ENCODE measurements around the gene PPP1R16B.

Gene PPP1R16B

GRCh38 chr20:38828514-38829295 lies 23.2 kb downstream of the PPP1R16B start:
- no peak for DNase-seq

GRCh38 chr20:38829296-38829875 lies 23.9 kb downstream of the PPP1R16B start:
- no peak for DNase-seq

GRCh38 chr20:38830356-38830755 lies 24.9 kb downstream of the PPP1R16B start:
- DNase-seq: no peak

- DNase-seq: no peak
Observed at GRCh38 chr20:38831049-38831691, 25.7 kb downstream of the PPP1R16B start.

- no peak for DNase-seq
Observed at GRCh38 chr20:38831995-38832620, 26.6 kb downstream of the PPP1R16B start.

- no peak for DNase-seq
Observed at GRCh38 chr20:38833154-38833856, 27.8 kb downstream of the PPP1R16B start.

GRCh38 chr20:38833857-38834164 lies 28.3 kb downstream of the PPP1R16B start:
- DNase-seq: peak; percentile 30

- no peak for DNase-seq
Observed at GRCh38 chr20:38834868-38835267, 29.4 kb downstream of the PPP1R16B start.

GRCh38 chr20:38835792-38836191 lies 30.3 kb downstream of the PPP1R16B start:
- DNase-seq: no peak

GRCh38 chr20:38836991-38837390 lies 31.5 kb downstream of the PPP1R16B start:
- DNase-seq: no peak

- DNase-seq: no peak
Observed at GRCh38 chr20:38838326-38838725, 32.8 kb downstream of the PPP1R16B start.

- no peak for DNase-seq
Observed at GRCh38 chr20:38839563-38839962, 34.1 kb downstream of the PPP1R16B start.

- DNase-seq: no peak
Observed at GRCh38 chr20:38840053-38840893, 34.8 kb downstream of the PPP1R16B start.

- DNase-seq: no peak
Observed at GRCh38 chr20:38840894-38841470, 35.5 kb downstream of the PPP1R16B start.

GRCh38 chr20:38841570-38841969 lies 36.1 kb downstream of the PPP1R16B start:
- no peak for DNase-seq

GRCh38 chr20:38842026-38842425 lies 36.5 kb downstream of the PPP1R16B start:
- no peak for DNase-seq

GRCh38 chr20:38842558-38842981 lies 37.1 kb downstream of the PPP1R16B start:
- no peak for DNase-seq

GRCh38 chr20:38843346-38843745 lies 37.8 kb downstream of the PPP1R16B start:
- DNase-seq: no peak

GRCh38 chr20:38844963-38845362 lies 39.5 kb downstream of the PPP1R16B start:
- no peak for DNase-seq

GRCh38 chr20:38847840-38848239 lies 42.3 kb downstream of the PPP1R16B start:
- DNase-seq: no peak

GRCh38 chr20:38853759-38854158 lies 48.3 kb downstream of the PPP1R16B start:
- DNase-seq: no peak

GRCh38 chr20:38854654-38855066 lies 49.2 kb downstream of the PPP1R16B start:
- DNase-seq: no peak

All from NCI-H82 (cell line).